ENCODE data around the gene CDH13. TPM values are rescaled to one million over a fixed set of nuclear protein-coding genes. Genes with fewer than 3 reads are reported as not detected.

CDH13 gene
- total RNA-seq, 2 experiments from 2014 or later = not detected

GRCh38 chr16:83768986-83769385 lies 1142.2 kb downstream of the CDH13 start:
- H3K4me1 Mint-ChIP-seq = no peaks in the 10 kb centered on the region
- no peaks in the 10 kb centered on the region for H3K36me3 Mint-ChIP-seq
- peaks cover 4% of the 10 kb centered on the region for H3K27me3 Mint-ChIP-seq
- H3K27ac Mint-ChIP-seq = no peak overlapping the region
- H3K9me3 Mint-ChIP-seq = no peaks in the 10 kb centered on the region
- DNase-seq = no peak
- no peak overlapping the region for H3K4me3 Mint-ChIP-seq

GRCh38 chr16:83769397-83770008 lies 1142.7 kb downstream of the CDH13 start:
- Mint-ChIP-seq H3K9me3 (no peaks in the 10 kb centered on the region), H3K36me3 (no peaks in the 10 kb centered on the region), H3K4me3 (no peak overlapping the region), H3K27me3 (peaks cover 4% of the 10 kb centered on the region), H3K4me1 (no peaks in the 10 kb centered on the region), H3K27ac (no peak overlapping the region)
- no peak for DNase-seq

- no peaks in the 10 kb centered on the region for H3K36me3 Mint-ChIP-seq
- no peak for DNase-seq
- H3K4me3 Mint-ChIP-seq = no peak overlapping the region
- H3K27ac Mint-ChIP-seq = no peak overlapping the region
- peaks cover 12% of the 10 kb centered on the region for H3K27me3 Mint-ChIP-seq
- no peaks in the 10 kb centered on the region for H3K4me1 Mint-ChIP-seq
- no peaks in the 10 kb centered on the region for H3K9me3 Mint-ChIP-seq
These were observed 1144.7 kb downstream of the CDH13 start for GRCh38 chr16:83771306-83771942.

GRCh38 chr16:83772806-83773205 lies 1146.0 kb downstream of the CDH13 start:
- DNase-seq = no peak
- no peaks in the 10 kb centered on the region for H3K9me3 Mint-ChIP-seq
- H3K4me1 Mint-ChIP-seq = no peaks in the 10 kb centered on the region
- H3K27ac Mint-ChIP-seq = no peak overlapping the region
- no peak overlapping the region for H3K4me3 Mint-ChIP-seq
- H3K36me3 Mint-ChIP-seq = no peaks in the 10 kb centered on the region
- H3K27me3 Mint-ChIP-seq = peaks cover 12% of the 10 kb centered on the region

- H3K27me3 Mint-ChIP-seq = peaks cover 16% of the 10 kb centered on the region
- no peak overlapping the region for H3K27ac Mint-ChIP-seq
- no peaks in the 10 kb centered on the region for H3K36me3 Mint-ChIP-seq
- no peak for DNase-seq
- no peaks in the 10 kb centered on the region for H3K4me1 Mint-ChIP-seq
- H3K4me3 Mint-ChIP-seq = no peak overlapping the region
- H3K9me3 Mint-ChIP-seq = no peaks in the 10 kb centered on the region
These were observed 1147.3 kb downstream of the CDH13 start for GRCh38 chr16:83774066-83774465.

- Mint-ChIP-seq H3K27ac (no peak overlapping the region), H3K4me1 (no peaks in the 10 kb centered on the region), H3K27me3 (peaks cover 23% of the 10 kb centered on the region), H3K4me3 (no peak overlapping the region), H3K9me3 (no peaks in the 10 kb centered on the region), H3K36me3 (no peaks in the 10 kb centered on the region)
- DNase-seq = no peak
These were observed 1150.2 kb downstream of the CDH13 start for GRCh38 chr16:83776944-83777343.

GRCh38 chr16:83779886-83780285 lies 1153.1 kb downstream of the CDH13 start:
- Mint-ChIP-seq H3K27ac (no peak overlapping the region), H3K4me1 (no peaks in the 10 kb centered on the region), H3K27me3 (peaks cover 30% of the 10 kb centered on the region), H3K36me3 (no peaks in the 10 kb centered on the region), H3K4me3 (no peak overlapping the region), H3K9me3 (no peaks in the 10 kb centered on the region)
- DNase-seq = no peak

GRCh38 chr16:83785455-83785854 lies 1158.7 kb downstream of the CDH13 start:
- no peak for DNase-seq
- no peaks in the 10 kb centered on the region for H3K9me3 Mint-ChIP-seq
- no peak overlapping the region for H3K4me3 Mint-ChIP-seq
- no peak overlapping the region for H3K27ac Mint-ChIP-seq
- no peaks in the 10 kb centered on the region for H3K36me3 Mint-ChIP-seq
- peaks cover 20% of the 10 kb centered on the region for H3K27me3 Mint-ChIP-seq
- no peaks in the 10 kb centered on the region for H3K4me1 Mint-ChIP-seq

- Mint-ChIP-seq H3K4me3 (no peak overlapping the region), H3K27ac (no peak overlapping the region), H3K36me3 (no peaks in the 10 kb centered on the region), H3K4me1 (peaks cover 8% of the 10 kb centered on the region), H3K9me3 (no peaks in the 10 kb centered on the region), H3K27me3 (peaks cover 9% of the 10 kb centered on the region)
- DNase-seq = no peak
These were observed 1163.1 kb downstream of the CDH13 start for GRCh38 chr16:83789642-83790401.

GRCh38 chr16:83791916-83792315 lies 1165.1 kb downstream of the CDH13 start:
- H3K27ac Mint-ChIP-seq = no peak overlapping the region
- DNase-seq = no peak
- H3K4me3 Mint-ChIP-seq = no peak overlapping the region
- peaks cover 18% of the 10 kb centered on the region for H3K27me3 Mint-ChIP-seq
- no peaks in the 10 kb centered on the region for H3K9me3 Mint-ChIP-seq
- no peaks in the 10 kb centered on the region for H3K36me3 Mint-ChIP-seq
- peaks cover 8% of the 10 kb centered on the region for H3K4me1 Mint-ChIP-seq

GRCh38 chr16:83792391-83792790 lies 1165.6 kb downstream of the CDH13 start:
- no peak for DNase-seq
- H3K4me3 Mint-ChIP-seq = no peak overlapping the region
- H3K4me1 Mint-ChIP-seq = peaks cover 8% of the 10 kb centered on the region
- no peaks in the 10 kb centered on the region for H3K36me3 Mint-ChIP-seq
- H3K27me3 Mint-ChIP-seq = peaks cover 22% of the 10 kb centered on the region
- H3K27ac Mint-ChIP-seq = no peak overlapping the region
- no peaks in the 10 kb centered on the region for H3K9me3 Mint-ChIP-seq

GRCh38 chr16:83793179-83793578 lies 1166.4 kb downstream of the CDH13 start:
- Mint-ChIP-seq H3K27ac (no peak overlapping the region), H3K9me3 (no peaks in the 10 kb centered on the region), H3K4me1 (peaks cover 8% of the 10 kb centered on the region), H3K36me3 (no peaks in the 10 kb centered on the region), H3K27me3 (peaks cover 18% of the 10 kb centered on the region), H3K4me3 (no peak overlapping the region)
- DNase-seq = no peak

- DNase-seq = no peak
- H3K36me3 Mint-ChIP-seq = no peaks in the 10 kb centered on the region
- H3K27ac Mint-ChIP-seq = no peak overlapping the region
- no peaks in the 10 kb centered on the region for H3K9me3 Mint-ChIP-seq
- H3K4me3 Mint-ChIP-seq = no peak overlapping the region
- peaks cover 31% of the 10 kb centered on the region for H3K27me3 Mint-ChIP-seq
- H3K4me1 Mint-ChIP-seq = peaks cover 8% of the 10 kb centered on the region
These were observed 1168.2 kb downstream of the CDH13 start for GRCh38 chr16:83794860-83795554.

GRCh38 chr16:83797013-83797412 lies 1170.2 kb downstream of the CDH13 start:
- DNase-seq = no peak
- no peak overlapping the region for H3K27ac Mint-ChIP-seq
- H3K27me3 Mint-ChIP-seq = peaks cover 44% of the 10 kb centered on the region
- H3K4me3 Mint-ChIP-seq = no peak overlapping the region
- H3K36me3 Mint-ChIP-seq = no peaks in the 10 kb centered on the region
- no peaks in the 10 kb centered on the region for H3K9me3 Mint-ChIP-seq
- peaks cover 8% of the 10 kb centered on the region for H3K4me1 Mint-ChIP-seq

- Mint-ChIP-seq H3K4me3 (no peak overlapping the region), H3K4me1 (no peaks in the 10 kb centered on the region), H3K36me3 (no peaks in the 10 kb centered on the region), H3K27ac (no peak overlapping the region), H3K27me3 (peaks cover 44% of the 10 kb centered on the region), H3K9me3 (no peaks in the 10 kb centered on the region)
- no peak for DNase-seq
These were observed 1172.6 kb downstream of the CDH13 start for GRCh38 chr16:83799336-83799735.

Measured in activated naive CD8-positive, alpha-beta T cell treated with anti-CD3 and anti-CD28 coated beads for 36 hours (primary cell).